ENCODE results near the gene CFAP298. TPM values are rescaled to one million over a fixed set of nuclear protein-coding genes. Genes with fewer than 3 reads are reported as not detected.
"Not testable (repeated sequence)": the region's sequence is repeated elsewhere in the genome, so short reads cannot be mapped to it uniquely, and the experiment has no call there.

The CFAP298 gene
- total RNA-seq, 1 donor from 2014 or later: 46.3 TPM

GRCh38 chr21:32612999-32613337 lies 791 bp upstream of the CFAP298 start:
- DNase-seq (ENCODE audit: low read depth, low spot score): no peak
- Mint-ChIP-seq H3K27me3 (ENCODE audit: low read depth) (peaks cover 31% of the 10 kb centered on the region), H3K9me3 (no peaks in the 10 kb centered on the region), H3K36me3 (ENCODE audit: low read depth) (no peaks in the 10 kb centered on the region), H3K4me3 (peak overlapping the region; percentile 98), H3K4me1 (peaks cover 7% of the 10 kb centered on the region), H3K27ac (ENCODE audit: unreplicated experiment) (peak overlapping the region; percentile 100)
- no peak for TF ChIP-seq CTCF (conservative IDR thresholded peaks at IDR 0.05)

- H3K4me3 Mint-ChIP-seq: peak overlapping the region; percentile 98
- no peaks in the 10 kb centered on the region for H3K9me3 Mint-ChIP-seq
- no peaks in the 10 kb centered on the region for H3K36me3 Mint-ChIP-seq (ENCODE audit: low read depth)
- TF ChIP-seq CTCF (conservative IDR thresholded peaks at IDR 0.05): no peak
- H3K4me1 Mint-ChIP-seq: peaks cover 7% of the 10 kb centered on the region
- peaks cover 25% of the 10 kb centered on the region for H3K27me3 Mint-ChIP-seq (ENCODE audit: low read depth)
- H3K27ac Mint-ChIP-seq (ENCODE audit: unreplicated experiment): peak overlapping the region; percentile 100
- peak; percentile 22 for DNase-seq (ENCODE audit: low read depth, low spot score)
Measured at GRCh38 chr21:32611471-32611997, 643 bp downstream of the CFAP298 start.

GRCh38 chr21:32610940-32611339 lies 1.2 kb downstream of the CFAP298 start:
- Mint-ChIP-seq H3K4me3 (peak overlapping the region; percentile 76), H3K27me3 (ENCODE audit: low read depth) (peaks cover 19% of the 10 kb centered on the region)
- not testable (repeated sequence) for H3K4me1 Mint-ChIP-seq; H3K9me3 Mint-ChIP-seq; H3K36me3 Mint-ChIP-seq (ENCODE audit: low read depth); DNase-seq (ENCODE audit: low read depth, low spot score); H3K27ac Mint-ChIP-seq (ENCODE audit: unreplicated experiment)

- H3K4me3 Mint-ChIP-seq: peak overlapping the region; percentile 6
- no peaks in the 10 kb centered on the region for H3K9me3 Mint-ChIP-seq
- H3K27ac Mint-ChIP-seq (ENCODE audit: unreplicated experiment): no peak overlapping the region
- peaks cover 7% of the 10 kb centered on the region for H3K4me1 Mint-ChIP-seq
- H3K36me3 Mint-ChIP-seq (ENCODE audit: low read depth): peaks cover 2% of the 10 kb centered on the region
- no peak for DNase-seq (ENCODE audit: low read depth, low spot score)
- peaks cover 3% of the 10 kb centered on the region for H3K27me3 Mint-ChIP-seq (ENCODE audit: low read depth)
- no peak for TF ChIP-seq CTCF (conservative IDR thresholded peaks at IDR 0.05)
Measured at GRCh38 chr21:32608851-32609250, 3.3 kb downstream of the CFAP298 start.

GRCh38 chr21:32605469-32605868 lies 6.7 kb downstream of the CFAP298 start:
- Mint-ChIP-seq H3K27ac (ENCODE audit: unreplicated experiment) (no peak overlapping the region), H3K4me1 (peaks cover 3% of the 10 kb centered on the region), H3K4me3 (no peak overlapping the region), H3K36me3 (ENCODE audit: low read depth) (peaks cover 2% of the 10 kb centered on the region), H3K27me3 (ENCODE audit: low read depth) (no peaks in the 10 kb centered on the region), H3K9me3 (no peaks in the 10 kb centered on the region)
- TF ChIP-seq CTCF (conservative IDR thresholded peaks at IDR 0.05): no peak
- DNase-seq (ENCODE audit: low read depth, low spot score): no peak

- Mint-ChIP-seq H3K36me3 (ENCODE audit: low read depth) (peaks cover 2% of the 10 kb centered on the region), H3K4me3 (no peak overlapping the region), H3K27me3 (ENCODE audit: low read depth) (no peaks in the 10 kb centered on the region), H3K27ac (ENCODE audit: unreplicated experiment) (no peak overlapping the region), H3K4me1 (peaks cover 3% of the 10 kb centered on the region), H3K9me3 (no peaks in the 10 kb centered on the region)
- TF ChIP-seq CTCF (conservative IDR thresholded peaks at IDR 0.05): no peak
- DNase-seq (ENCODE audit: low read depth, low spot score): no peak
Measured at GRCh38 chr21:32604464-32604863, 7.7 kb downstream of the CFAP298 start.
